SHP77 (cell line): ENCODE measurements around the gene KLLN.
"Not testable (repeated sequence)": the region's sequence is repeated elsewhere in the genome, so short reads cannot be mapped to it uniquely, and the experiment has no call there.

ENCODE experiments used
- DNase-seq, 2 experiments: peaks; one replicate each; lab custom pipeline; 2025; lab: John Stamatoyannopoulos, UW

The KLLN gene, protein sequence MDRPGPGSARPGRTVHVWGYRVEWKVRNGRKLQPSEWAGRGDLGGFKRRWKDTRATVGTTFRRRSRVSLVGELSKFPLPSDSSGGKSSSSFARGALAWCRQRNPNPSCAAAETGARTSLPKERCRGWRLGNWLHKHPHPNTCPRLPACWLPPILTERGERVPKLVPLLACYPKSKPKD

GRCh38 chr10:87863053-87863943 lies at the start of gene KLLN, which contains the start of gene PTEN:
Gene KLLN, minus strand, starts transcription at chr10:87863533. Its CDS starts 1,046 bp downstream, at chr10:87862487.
Gene PTEN, plus strand, starts transcription at chr10:87863625. Its CDS starts 845 bp downstream, at chr10:87864470.
- peak; percentile 80 to 82 for DNase-seq

- not testable (repeated sequence) for DNase-seq
Observed at GRCh38 chr10:87903396-87903795, 40.1 kb upstream of the KLLN start.

DNA sequence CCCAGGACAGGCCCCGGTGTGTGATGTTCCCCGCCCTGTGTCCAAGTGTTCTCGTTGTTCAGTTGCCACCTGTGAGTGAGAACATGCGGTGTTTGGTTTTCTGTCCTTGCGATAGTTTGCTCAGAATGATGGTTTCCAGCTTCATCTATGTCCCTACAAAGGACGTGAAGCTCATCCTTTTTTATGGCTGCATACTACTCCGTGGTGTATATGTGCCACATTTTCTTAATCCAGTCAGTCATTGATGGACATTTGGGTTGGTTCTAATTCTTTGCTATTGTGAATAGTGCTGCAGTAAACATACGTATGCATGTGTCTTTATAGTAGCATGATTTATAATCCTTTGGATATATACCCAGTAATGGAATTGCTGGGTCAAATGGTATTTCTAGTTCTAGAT lies 34.6 kb upstream of the KLLN start:
- not testable (repeated sequence) for DNase-seq

- no peak for DNase-seq
Observed at GRCh38 chr10:87896216-87896615, 32.9 kb upstream of the KLLN start.

DNA sequence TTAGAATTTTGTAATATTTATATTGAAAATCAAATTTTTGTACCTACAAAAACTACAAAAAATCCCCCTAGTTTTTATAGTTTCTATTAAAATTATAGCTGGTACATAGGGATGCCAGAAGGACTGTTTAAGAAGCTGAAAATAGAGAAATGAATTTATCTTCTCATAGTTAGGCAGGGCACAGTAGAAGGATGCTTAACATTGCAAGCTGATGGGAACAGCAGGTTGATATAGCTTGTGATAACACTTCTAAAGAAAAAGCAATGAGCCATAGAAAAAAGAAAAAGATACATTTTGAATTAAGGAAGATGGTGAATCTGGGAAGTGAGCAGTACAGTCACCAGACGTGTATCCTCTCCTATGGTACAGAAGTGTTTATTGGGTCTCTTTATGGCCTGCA lies 32.1 kb upstream of the KLLN start:
- no peak for DNase-seq

- DNase-seq = no peak
Observed at GRCh38 chr10:87887548-87888289, 24.4 kb upstream of the KLLN start.

- no peak for DNase-seq
Observed at GRCh38 chr10:87887146-87887545, 23.8 kb upstream of the KLLN start.

- DNase-seq = no peak
Observed at GRCh38 chr10:87886635-87887034, 23.3 kb upstream of the KLLN start.

DNA sequence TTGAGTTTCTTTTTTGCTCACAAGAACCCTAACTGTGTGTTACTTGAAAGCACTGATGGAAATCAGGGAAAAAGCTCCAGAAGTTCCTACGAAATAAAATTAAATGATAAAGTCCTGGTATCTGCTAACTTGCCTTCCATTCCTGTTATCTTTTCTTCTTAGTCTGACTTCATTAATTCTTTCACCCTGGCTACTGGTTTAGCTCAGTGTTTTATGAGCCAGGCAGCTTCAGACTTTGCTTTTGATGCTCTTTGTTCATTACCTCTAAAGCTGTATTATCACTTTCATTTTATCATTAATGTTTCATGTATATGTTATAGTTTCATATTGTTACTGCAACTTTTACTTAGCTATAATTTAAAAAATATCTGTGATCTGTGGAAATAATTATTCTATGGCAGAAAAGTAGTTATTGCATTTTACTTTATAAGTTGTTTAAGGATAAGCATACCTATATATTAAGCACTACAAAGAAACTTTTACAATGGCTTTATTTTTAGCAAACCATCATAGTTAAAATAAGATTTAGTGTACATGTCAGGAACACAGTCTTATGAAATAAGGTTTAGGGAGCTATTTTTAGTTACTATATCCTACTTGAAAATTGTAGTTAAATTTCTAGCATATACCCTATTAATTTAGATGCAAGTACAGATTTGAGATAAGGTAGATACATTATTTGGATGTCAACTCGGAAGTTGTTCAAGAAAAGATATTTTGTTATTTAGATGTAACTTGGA lies 19.4 kb upstream of the KLLN start:
- DNase-seq = no peak

GRCh38 chr10:87881373-87882059 lies 18.2 kb upstream of the KLLN start:
- DNase-seq = not testable (repeated sequence)

DNA sequence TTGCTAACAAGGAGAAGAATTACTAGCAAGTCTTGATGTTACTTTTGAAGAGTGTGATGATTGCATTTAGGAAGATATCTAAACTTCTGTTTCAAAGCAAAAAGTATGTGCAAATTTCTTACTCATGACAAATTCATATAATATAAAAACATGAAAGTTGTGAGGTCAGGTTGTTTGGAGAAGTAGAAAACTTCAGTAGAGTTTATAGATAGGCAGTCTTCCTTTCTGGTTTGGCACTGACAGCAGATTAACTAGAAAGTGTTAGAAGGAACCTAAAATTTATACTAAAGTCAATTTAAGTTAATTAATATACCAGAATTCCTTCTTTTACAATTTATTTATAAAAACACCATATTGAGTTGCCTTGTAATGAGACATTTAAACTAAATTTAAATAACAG lies 17.0 kb upstream of the KLLN start:
- no peak for DNase-seq

- no peak for DNase-seq
Observed at GRCh38 chr10:87878664-87879459, 15.5 kb upstream of the KLLN start.

DNA sequence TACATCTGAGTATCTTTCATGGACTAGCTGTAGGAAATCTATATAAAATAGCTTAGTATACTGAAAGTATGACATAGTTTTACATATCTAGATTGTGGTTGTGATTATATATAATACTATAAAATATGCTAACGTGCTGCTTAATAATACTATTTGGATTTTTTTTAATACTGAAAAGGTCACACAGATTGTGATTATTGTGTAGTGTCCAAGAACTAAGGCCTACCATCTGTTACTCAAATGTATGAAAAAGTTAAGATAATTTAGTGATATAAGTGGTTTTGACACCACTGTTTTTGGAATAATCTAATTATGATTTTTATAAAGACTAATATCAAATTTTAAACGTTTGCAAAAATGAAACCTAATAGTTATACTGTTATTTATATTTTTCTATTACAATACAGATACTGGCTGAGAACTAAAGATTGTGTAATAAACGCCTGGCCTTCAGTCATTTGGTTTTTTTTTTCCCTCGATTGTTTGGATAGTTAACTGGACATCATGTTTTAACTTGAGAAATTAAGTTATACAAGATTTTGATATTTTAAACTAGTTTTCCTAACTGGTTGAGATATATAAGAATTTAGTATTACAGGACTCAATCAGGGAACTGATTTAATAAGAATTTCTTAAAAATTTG lies 12.7 kb upstream of the KLLN start:
- DNase-seq = no peak

- DNase-seq = no peak
Observed at GRCh38 chr10:87873656-87874055, 10.3 kb upstream of the KLLN start.

- no peak for DNase-seq
Observed at GRCh38 chr10:87872828-87873227, 9.5 kb upstream of the KLLN start.

DNA sequence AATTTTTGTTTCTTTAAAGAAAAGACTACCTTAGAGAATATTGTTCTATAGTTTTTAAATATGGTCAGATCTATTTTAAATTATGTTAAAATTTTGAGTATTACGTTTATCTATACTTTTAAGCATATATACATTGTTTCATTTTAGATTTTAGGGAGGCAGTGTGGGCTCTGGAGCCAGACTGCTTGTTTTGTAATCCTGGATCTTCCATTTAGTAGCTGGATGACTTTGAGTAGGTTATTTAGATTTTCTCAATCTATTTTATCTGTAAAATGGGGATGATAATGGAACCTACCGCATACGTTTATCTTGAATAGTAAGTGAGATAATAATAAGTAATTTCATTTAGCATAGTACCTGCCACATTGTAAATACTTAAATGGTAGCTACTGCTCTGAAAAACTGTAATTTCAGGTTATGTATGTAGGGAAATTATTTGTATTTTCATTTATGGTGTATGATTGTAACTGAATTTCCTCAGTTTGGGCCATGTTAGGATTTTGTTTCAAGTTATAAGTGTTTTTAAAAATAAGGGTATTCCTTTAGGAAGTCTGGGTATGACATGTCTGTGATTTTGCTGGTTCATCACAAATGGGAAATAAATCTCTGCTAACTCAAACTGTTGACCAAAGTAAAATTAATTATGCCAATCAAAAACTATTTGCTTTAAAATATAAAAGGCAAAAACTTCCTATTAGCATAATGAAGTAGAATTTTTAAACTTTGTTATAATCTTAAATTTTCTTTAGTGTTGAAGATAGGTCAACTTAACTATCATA lies 6.6 kb upstream of the KLLN start:
- DNase-seq = no peak

GRCh38 chr10:87869139-87869538 lies 5.8 kb upstream of the KLLN start:
- DNase-seq = not testable (repeated sequence)

DNA sequence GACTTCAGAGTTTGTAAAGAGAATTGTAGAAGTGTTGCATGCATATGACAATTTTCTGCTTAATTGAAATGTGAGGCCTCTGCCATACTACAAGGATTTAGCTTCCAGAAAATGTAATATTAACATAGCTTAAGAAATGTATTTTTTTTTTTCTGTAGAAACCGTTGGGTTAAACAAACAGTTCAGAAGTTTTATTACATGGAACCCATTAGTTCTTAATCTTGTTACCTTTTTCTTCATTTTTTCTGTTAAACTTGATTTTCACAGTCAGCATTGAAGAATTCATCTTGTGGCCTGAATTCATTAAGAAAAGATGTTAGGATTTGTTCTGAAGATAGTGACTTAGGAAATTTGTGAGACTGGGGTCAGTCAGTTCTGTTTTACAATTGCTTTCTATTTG lies 4.9 kb upstream of the KLLN start:
- no peak for DNase-seq

DNA sequence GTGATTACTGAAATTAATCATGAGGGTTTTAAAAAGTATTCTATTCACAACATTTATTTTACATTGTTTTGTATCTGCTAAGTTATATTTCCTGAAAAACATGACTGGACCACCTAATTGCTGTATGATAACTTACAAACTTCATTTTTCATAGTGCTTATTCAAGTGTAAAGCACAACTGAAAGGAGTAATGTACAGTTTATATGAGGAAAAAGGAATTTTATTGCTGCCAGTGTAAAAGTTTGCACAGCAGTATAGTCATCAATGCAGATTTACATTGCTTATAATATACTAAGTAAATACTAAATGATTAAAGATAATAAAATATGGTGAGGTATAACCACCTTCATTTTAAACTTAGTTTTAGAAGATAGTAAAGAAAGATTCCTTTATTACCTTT lies 4.1 kb upstream of the KLLN start:
- DNase-seq = no peak
